CD4-positive, alpha-beta T cell treated with Interleukin-17A for 1 hour (primary cell): ENCODE data around the gene MAFF.
"Not testable (repeated sequence)": the region's sequence is repeated elsewhere in the genome, so short reads cannot be mapped to it uniquely, and the experiment has no call there.

Source experiments
- DNase-seq: peaks from one replicate; pipeline ENCODE4 v3.0.0-alpha.2; 2020

The MAFF gene

GRCh38 chr22:38177926-38178604 is 23.7 kb upstream of the MAFF start:
- DNase-seq: no peak

GRCh38 chr22:38178605-38178937 is 23.2 kb upstream of the MAFF start:
- not testable (repeated sequence) for DNase-seq

GRCh38 chr22:38180841-38181452 is 20.8 kb upstream of the MAFF start:
- DNase-seq: peak; percentile 74

GRCh38 chr22:38181453-38182200 is 20.2 kb upstream of the MAFF start, which contains the start of gene PLA2G6:
Gene PLA2G6, minus strand, starts transcription at chr22:38181830. Its CDS starts 12,404 bp downstream, at chr22:38169426.
- DNase-seq: peak; percentile 99

GRCh38 chr22:38184788-38185187 is 17.0 kb upstream of the MAFF start:
- DNase-seq: no peak

GRCh38 chr22:38186429-38186828 is 15.4 kb upstream of the MAFF start:
- no peak for DNase-seq

- no peak for DNase-seq
These were observed 14.2 kb upstream of the MAFF start for GRCh38 chr22:38187413-38188212.

GRCh38 chr22:38189104-38189503 is 12.7 kb upstream of the MAFF start:
- DNase-seq: no peak

GRCh38 chr22:38190581-38190980 is 11.2 kb upstream of the MAFF start:
- no peak for DNase-seq

GRCh38 chr22:38191055-38191454 is 10.7 kb upstream of the MAFF start:
- DNase-seq: no peak

- no peak for DNase-seq
These were observed 9.9 kb upstream of the MAFF start for GRCh38 chr22:38191731-38192474.

GRCh38 chr22:38192475-38192863 is 9.3 kb upstream of the MAFF start:
- DNase-seq: no peak

- DNase-seq: no peak
These were observed 8.2 kb upstream of the MAFF start for GRCh38 chr22:38193580-38193979.

- DNase-seq: no peak
These were observed 4.9 kb upstream of the MAFF start for GRCh38 chr22:38196791-38197419.

GRCh38 chr22:38199826-38200559 is 1.8 kb upstream of the MAFF start:
- DNase-seq: no peak

- no peak for DNase-seq
These were observed 453 bp upstream of the MAFF start for GRCh38 chr22:38201371-38201710.

GRCh38 chr22:38202437-38203089 is 769 bp downstream of the MAFF start:
- peak; percentile 74 for DNase-seq

GRCh38 chr22:38203090-38203810 is 1.5 kb downstream of the MAFF start:
- peak; percentile 53 for DNase-seq

- no peak for DNase-seq
These were observed 2.2 kb downstream of the MAFF start for GRCh38 chr22:38203855-38204514.

GRCh38 chr22:38204784-38205183 is 3.0 kb downstream of the MAFF start:
- peak; percentile 52 for DNase-seq
